Liver (tissue), 9 donors: ENCODE data around the gene WDR45B. TPM values are rescaled to one million over a fixed set of nuclear protein-coding genes. Genes with fewer than 3 reads are reported as not detected.

Experiments used
- DNase-seq: peaks from one replicate; pipeline ENCODE4 v3.0.0-alpha.2; 2017; ENCODE audit warnings: low spot score
- H3K27ac ChIP-seq, 2 donors: one replicate each; pipeline ENCODE4 v1.7.0; 2013; ENCODE audit warnings: inconsistent platforms in 2 of 2, low read length in 2 of 2, control low read depth in 1 of 2, low read depth in 1 of 2, mild to moderate bottlenecking in 1 of 2
- H3K27me3 ChIP-seq, 4 donors: one replicate each; pipeline versions ENCODE4 v1.6.1 to v1.7.0; 2013; ENCODE audit warnings: low read length in 3 of 4, inconsistent platforms in 1 of 4, mild to moderate bottlenecking in 1 of 4, moderate library complexity in 1 of 4; ENCODE audit not compliant: control insufficient read depth in 4 of 4, insufficient read depth in 4 of 4
- H3K36me3 ChIP-seq, 4 donors: one replicate each; pipeline versions ENCODE4 v1.6.1 to v1.7.0; 2013; ENCODE audit warnings: low read length in 3 of 4, mild to moderate bottlenecking in 3 of 4, low read depth in 1 of 4, moderate library complexity in 1 of 4; ENCODE audit not compliant: control insufficient read depth in 4 of 4, insufficient read depth in 3 of 4
- H3K4me1 ChIP-seq, 4 donors: one replicate each; pipeline versions ENCODE4 v1.6.1 to v1.7.0; 2013; ENCODE audit warnings: low read length in 3 of 4, mild to moderate bottlenecking in 3 of 4, moderate library complexity in 1 of 4; ENCODE audit not compliant: control insufficient read depth in 4 of 4, insufficient read depth in 4 of 4
- H3K4me3 ChIP-seq, 3 donors: one replicate each; pipeline versions ENCODE4 v1.6.1 to v1.7.0; 2013; ENCODE audit warnings: low read length in 3 of 3, control low read depth in 1 of 3, low read depth in 1 of 3, mild to moderate bottlenecking in 1 of 3
- H3K9ac ChIP-seq, 2 donors: one replicate each; pipeline ENCODE4 v1.7.0; 2013; ENCODE audit warnings: low read length in 2 of 2, mild to moderate bottlenecking in 2 of 2, moderate library complexity in 2 of 2, control low read depth in 1 of 2, low read depth in 1 of 2
- H3K9me3 ChIP-seq, 4 donors: one replicate each; pipeline versions ENCODE4 v1.6.1 to v1.7.0; 2013; ENCODE audit warnings: low read length in 3 of 4; ENCODE audit not compliant: control insufficient read depth in 4 of 4
- FOXA1 ChIP-seq: IDR thresholded peaks from 2 replicates; pipeline ENCODE4 v1.6.1; 2016; ENCODE audit warnings: antibody characterized with exemption
- FOXA2 ChIP-seq: IDR thresholded peaks from 2 replicates; pipeline ENCODE4 v1.6.1; 2016; ENCODE audit warnings: antibody characterized with exemption
- GABPA ChIP-seq, 2 donors: IDR thresholded peaks in 1 of 2; conservative IDR thresholded peaks in 1 of 2; 2 replicates each; pipeline ENCODE4 v1.6.1; 2016; ENCODE audit warnings: antibody characterized with exemption in 2 of 2, mild to moderate bottlenecking in 1 of 2, moderate library complexity in 1 of 2
- HNF4A ChIP-seq, 2 donors: conservative IDR thresholded peaks; 2 replicates each; pipeline ENCODE4 v1.6.1; 2016; ENCODE audit warnings: antibody characterized with exemption in 2 of 2, mild to moderate bottlenecking in 2 of 2
- HNF4G ChIP-seq: IDR thresholded peaks from 2 replicates; pipeline ENCODE4 v1.6.1; 2016; ENCODE audit warnings: antibody characterized with exemption
- JUND ChIP-seq, 2 donors: IDR thresholded peaks; 2 replicates each; pipeline ENCODE4 v1.6.1; 2016; ENCODE audit warnings: antibody characterized with exemption in 2 of 2
- RAD21 ChIP-seq, 2 donors: IDR thresholded peaks; 2 replicates each; pipeline ENCODE4 v1.6.1; 2016; ENCODE audit warnings: antibody characterized with exemption in 2 of 2, mild to moderate bottlenecking in 2 of 2
- REST ChIP-seq: IDR thresholded peaks from 2 replicates; pipeline ENCODE4 v1.6.1; 2016; ENCODE audit warnings: antibody characterized with exemption, mild to moderate bottlenecking
- RXRA ChIP-seq, 2 donors: IDR thresholded peaks; 2 replicates each; pipeline ENCODE4 v1.6.1; 2017 to 2018; ENCODE audit warnings: antibody characterized with exemption in 2 of 2, mild to moderate bottlenecking in 1 of 2
- SP1 ChIP-seq: IDR thresholded peaks from 2 replicates; pipeline ENCODE4 v1.6.1; 2018; ENCODE audit warnings: antibody characterized with exemption, mild to moderate bottlenecking
- WGBS: extraction: QIAGEN DNeasy Blood & Tissue Kit; methylation state at CpG from one replicate; pipeline ENCODE4 v1.1.7; 2013; 5-methylcytosine and 5-hydroxymethylcytosine counted together
- polyA plus RNA-seq, 2 donors: library from polyadenylated mRNA; stranded (reverse) in 1 of 2; unstranded in 1 of 2; fragments of 200-250 nt in 1 of 2; fragments of >200 nt in 1 of 2; fragmentation: Nextera tagmentation in 1 of 2; extraction: Ambion mirVana in 1 of 2; gene quantifications; one replicate each; pipeline versions ENCODE4 v1.2.1 to v1.2.3, GENCODE V29; 2013 to 2015
- total RNA-seq, 2 donors: library from RNA; depleted of rRNA; stranded (reverse); fragments of >200 nt; gene quantifications; one replicate each; pipeline ENCODE4 v1.2.3, GENCODE V29; 2014
- TF ChIP-seq, protein P1 (sequence below): fragments of 150-350 bp; IDR thresholded peaks from 2 replicates; pipeline ENCODE4 v1.5.1; 2017; ENCODE audit warnings: improper control_type of control experiment, low read depth, low read length; ENCODE audit not compliant: missing input control
- TF ChIP-seq, protein P2 (sequence below): IDR thresholded peaks from 2 replicates; pipeline ENCODE4 v1.6.1; 2016; ENCODE audit warnings: antibody characterized with exemption
- donor health status: healthy.
- donor health status: healthy.
- donor health status: healthy.
- donor health status: healthy.
- donor health status: healthy.

Gene WDR45B
- total and polyA plus RNA-seq, 4 donors, result 25.4 to 40.9 (median 29.2) TPM

GRCh38 chr17:82619211-82619610 is 29.0 kb downstream of the WDR45B start (continued):
- TF ChIP-seq REST (no peak), HNF4G (no peak), RXRA (IDR thresholded peaks at IDR 0.05) (no peak)

DNA sequence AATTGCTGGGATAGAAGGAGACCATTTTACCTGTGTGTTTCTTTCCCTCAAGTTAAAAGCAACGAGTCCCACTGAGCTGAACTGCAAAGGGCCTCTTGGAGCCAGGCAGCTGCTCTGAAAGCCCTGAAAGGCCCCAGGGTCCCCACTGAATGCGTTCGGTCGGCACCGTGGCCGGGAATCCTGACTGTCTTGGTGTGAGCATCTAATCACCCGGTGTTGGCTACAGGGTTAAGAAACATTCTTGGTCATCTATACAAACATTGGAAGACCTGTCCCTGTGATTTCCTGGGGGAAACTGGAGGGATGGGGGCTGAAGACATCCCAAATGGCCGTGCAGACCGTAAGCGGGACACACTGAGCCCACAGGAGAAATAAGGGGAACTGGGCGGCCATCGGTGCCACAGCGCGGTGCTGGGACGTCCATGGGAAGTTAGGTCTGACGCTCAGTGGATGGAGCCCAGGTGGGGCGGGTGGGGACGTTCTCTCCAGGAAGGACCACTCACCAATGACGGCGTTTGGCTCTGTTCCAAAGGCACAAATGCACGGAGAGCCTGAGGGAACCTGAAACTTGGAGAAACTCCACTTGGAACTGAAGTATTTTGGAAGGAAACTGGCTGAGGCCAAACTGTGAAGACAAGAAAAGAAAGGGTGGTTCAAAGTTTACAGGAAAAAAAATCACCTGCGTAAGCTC is 32.1 kb downstream of the WDR45B start:
- Histone ChIP-seq H3K27me3 (no peaks in the 10 kb centered on the region), H3K9ac (no peak overlapping the region), H3K27ac (no peak overlapping the region), H3K9me3 (no peaks in the 10 kb centered on the region), H3K4me1 (no peaks in the 10 kb centered on the region), H3K36me3 (peaks cover 22 to 60% (median 32%) of the 10 kb centered on the region in 4 donors), H3K4me3 (no peak overlapping the region)
- WGBS, result 88% methylated on average over 22 of the region's 22 CpGs
- DNase-seq, result no peak
- TF ChIP-seq, protein P1, sequence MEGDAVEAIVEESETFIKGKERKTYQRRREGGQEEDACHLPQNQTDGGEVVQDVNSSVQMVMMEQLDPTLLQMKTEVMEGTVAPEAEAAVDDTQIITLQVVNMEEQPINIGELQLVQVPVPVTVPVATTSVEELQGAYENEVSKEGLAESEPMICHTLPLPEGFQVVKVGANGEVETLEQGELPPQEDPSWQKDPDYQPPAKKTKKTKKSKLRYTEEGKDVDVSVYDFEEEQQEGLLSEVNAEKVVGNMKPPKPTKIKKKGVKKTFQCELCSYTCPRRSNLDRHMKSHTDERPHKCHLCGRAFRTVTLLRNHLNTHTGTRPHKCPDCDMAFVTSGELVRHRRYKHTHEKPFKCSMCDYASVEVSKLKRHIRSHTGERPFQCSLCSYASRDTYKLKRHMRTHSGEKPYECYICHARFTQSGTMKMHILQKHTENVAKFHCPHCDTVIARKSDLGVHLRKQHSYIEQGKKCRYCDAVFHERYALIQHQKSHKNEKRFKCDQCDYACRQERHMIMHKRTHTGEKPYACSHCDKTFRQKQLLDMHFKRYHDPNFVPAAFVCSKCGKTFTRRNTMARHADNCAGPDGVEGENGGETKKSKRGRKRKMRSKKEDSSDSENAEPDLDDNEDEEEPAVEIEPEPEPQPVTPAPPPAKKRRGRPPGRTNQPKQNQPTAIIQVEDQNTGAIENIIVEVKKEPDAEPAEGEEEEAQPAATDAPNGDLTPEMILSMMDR, result no peak
- no peak for TF ChIP-seq FOXA2
- TF ChIP-seq FOXA1, result no peak
- no peak for TF ChIP-seq RAD21 (IDR thresholded peaks at IDR 0.05)
- TF ChIP-seq REST, result no peak

DNA sequence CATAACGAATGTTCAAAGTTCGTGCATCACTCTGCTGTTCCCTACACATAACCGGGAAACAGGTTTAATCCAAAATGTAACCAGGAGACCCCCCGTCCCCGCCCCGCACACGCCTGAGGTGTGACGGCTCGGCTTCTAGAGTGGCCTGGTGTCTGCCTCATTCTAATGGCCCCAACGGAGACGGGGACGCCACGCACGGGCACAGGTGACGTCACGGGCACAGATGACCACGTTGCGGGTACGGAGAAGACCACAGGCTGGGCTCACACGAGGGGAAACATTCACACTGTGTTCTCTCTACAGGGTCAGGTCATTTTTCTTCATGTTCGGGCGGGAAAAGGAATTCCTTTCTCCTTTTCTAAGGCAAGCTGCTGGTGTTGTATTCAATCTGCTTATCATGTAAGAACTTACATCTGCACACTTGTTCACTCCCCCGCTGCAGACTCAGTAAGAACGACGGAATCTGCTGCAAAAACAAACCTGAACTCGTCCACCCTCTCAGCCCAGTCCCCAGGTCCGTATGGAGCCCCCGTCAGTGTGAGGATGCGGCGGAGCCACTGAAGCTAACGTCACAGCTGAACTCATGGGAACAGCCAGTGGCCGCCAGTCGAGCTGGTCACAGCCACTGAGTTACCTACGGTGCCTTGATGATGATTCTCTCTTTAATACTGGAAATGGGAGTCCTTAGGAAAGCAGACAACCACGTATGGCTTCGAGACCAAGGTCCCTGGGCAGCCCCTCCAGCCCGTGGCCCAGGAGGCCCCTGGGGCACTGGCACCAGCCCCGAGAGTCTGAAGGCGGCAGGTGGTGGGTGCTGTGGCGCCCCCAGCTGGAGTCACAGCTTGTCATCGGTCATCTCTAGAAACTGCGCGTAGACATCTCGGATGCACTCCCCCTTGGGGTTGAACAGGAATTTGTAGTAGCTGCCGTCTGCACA is 32.9 kb downstream of the WDR45B start:
- Histone ChIP-seq H3K36me3 (peaks cover 18 to 54% (median 29%) of the 10 kb centered on the region in 4 donors), H3K4me3 (no peak overlapping the region), H3K9me3 (no peaks in the 10 kb centered on the region), H3K9ac (no peak overlapping the region), H3K4me1 (no peaks in the 10 kb centered on the region), H3K27ac (no peak overlapping the region), H3K27me3 (no peaks in the 10 kb centered on the region)
- 94% methylated on average over 45 of the region's 45 CpGs for WGBS
- DNase-seq, result no peak
- no peak for TF ChIP-seq HNF4A (conservative IDR thresholded peaks at IDR 0.05)
- TF ChIP-seq JUND (IDR thresholded peaks at IDR 0.05), result no peak
- TF ChIP-seq RAD21 (IDR thresholded peaks at IDR 0.05), result no peak
- TF ChIP-seq GABPA (IDR thresholded peaks at IDR 0.05 in 1 of 2, conservative IDR thresholded peaks at IDR 0.05 in 1 of 2), result no peak
- TF ChIP-seq, protein P1, result no peak
- TF ChIP-seq, protein P2, sequence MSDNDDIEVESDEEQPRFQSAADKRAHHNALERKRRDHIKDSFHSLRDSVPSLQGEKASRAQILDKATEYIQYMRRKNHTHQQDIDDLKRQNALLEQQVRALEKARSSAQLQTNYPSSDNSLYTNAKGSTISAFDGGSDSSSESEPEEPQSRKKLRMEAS, result no peak
- no peak for TF ChIP-seq SP1
